KMS-11 (cell line): ENCODE data around the gene LCAT.

Source experiments
- H2AFZ ChIP-seq: fragments of 200-600 bp; sonication (generic); 2 replicates; pipeline ENCODE4 v1.6.1; 2016; ENCODE audit warnings: antibody characterized with exemption, mixed run types, low read depth
- H3K27ac ChIP-seq: fragments of 200-600 bp; sonication (generic); 2 replicates; pipeline ENCODE4 v1.6.1; 2016; ENCODE audit warnings: mild to moderate bottlenecking, mixed run types
- H3K27me3 ChIP-seq: fragments of 200-600 bp; sonication (generic); 2 replicates; pipeline ENCODE4 v1.6.1; 2017; ENCODE audit warnings: mild to moderate bottlenecking, low read depth, mixed run types, moderate library complexity; ENCODE audit not compliant: insufficient read depth
- H3K36me3 ChIP-seq: fragments of 200-600 bp; sonication (generic); 2 replicates; pipeline ENCODE4 v1.6.1; 2017; ENCODE audit warnings: mild to moderate bottlenecking, mixed run types; ENCODE audit not compliant: insufficient read depth
- H3K4me1 ChIP-seq: fragments of 200-600 bp; sonication (generic); 2 replicates; pipeline ENCODE4 v1.6.1; 2016; ENCODE audit warnings: mild to moderate bottlenecking, low read depth, mixed run types; ENCODE audit not compliant: poor library complexity, severe bottlenecking
- H3K4me2 ChIP-seq: fragments of 200-600 bp; sonication (generic); 2 replicates; pipeline ENCODE4 v1.7.0; 2016; ENCODE audit warnings: mild to moderate bottlenecking, mixed run types
- H3K4me3 ChIP-seq: fragments of 200-600 bp; sonication (generic); IDR thresholded peaks from 2 replicates; pipeline ENCODE4 v1.6.1; 2017; ENCODE audit warnings: low read depth, low read length, mixed read lengths; ENCODE audit not compliant: insufficient read depth
- H3K79me2 ChIP-seq: fragments of 200-600 bp; sonication (generic); 2 replicates; pipeline ENCODE4 v1.6.1; 2016; ENCODE audit warnings: low read depth, mixed run types; ENCODE audit not compliant: insufficient read depth
- H3K9ac ChIP-seq: fragments of 200-600 bp; sonication (generic); 2 replicates; pipeline ENCODE4 v1.6.1; 2016; ENCODE audit warnings: mild to moderate bottlenecking, mixed run types
- H4K20me1 ChIP-seq: fragments of 200-600 bp; sonication (generic); 2 replicates; pipeline ENCODE4 v1.6.1; 2016; ENCODE audit warnings: mild to moderate bottlenecking, mixed run types; ENCODE audit not compliant: insufficient read depth
- TF ChIP-seq, protein P1 (sequence below): fragments of 200-600 bp; sonication (generic); conservative IDR thresholded peaks from 2 replicates; pipeline ENCODE4 v1.6.1; 2017; ENCODE audit warnings: low read depth, mild to moderate bottlenecking, antibody characterized with exemption, low read length, moderate library complexity, mixed read lengths

Gene LCAT

DNA sequence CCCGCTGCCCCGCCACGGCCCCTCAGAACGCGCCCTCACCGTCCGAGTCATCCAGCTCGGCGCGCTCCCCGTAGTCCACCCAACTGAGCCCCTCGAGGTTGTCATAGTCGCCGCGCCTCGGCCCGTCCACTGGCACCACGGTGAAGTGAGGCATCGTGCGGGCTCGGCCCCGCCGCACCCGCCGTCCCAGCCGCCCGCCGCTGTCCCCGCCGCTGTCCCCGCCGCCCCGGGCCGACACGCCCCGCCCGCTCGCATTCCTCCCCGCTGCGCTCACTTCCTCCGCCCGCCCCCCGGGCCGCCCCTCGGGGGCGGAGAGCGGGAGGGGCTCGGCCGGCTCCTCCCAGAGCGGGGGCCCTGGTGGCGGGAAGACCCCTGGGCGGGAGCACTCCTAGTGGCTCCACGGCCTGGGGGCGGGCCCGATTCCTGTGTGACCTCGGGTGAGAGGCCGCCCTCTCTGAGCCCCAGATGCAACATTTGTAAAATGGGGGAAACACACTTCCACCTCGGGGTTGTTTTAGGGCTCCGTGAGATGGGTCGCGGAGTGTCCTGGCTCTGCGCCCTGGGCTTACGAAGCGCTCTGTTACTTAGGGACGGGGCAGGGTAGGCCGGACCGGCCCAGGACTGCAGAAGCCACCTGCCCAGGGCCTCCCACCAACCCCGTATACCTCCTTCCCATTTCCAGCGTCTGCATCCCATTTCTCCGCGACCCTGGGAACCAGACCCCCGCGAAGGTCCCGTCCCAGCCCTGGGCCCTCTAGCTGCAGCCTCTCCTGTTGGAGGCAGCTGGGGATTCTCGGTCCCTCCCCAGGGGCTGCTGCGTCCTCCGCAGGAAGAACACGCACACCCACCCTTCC is 24.7 kb upstream of the LCAT start, which contains the start of gene SLC12A4:
TSS of gene SLC12A4 (minus strand) at position 238 of the 854 bp plus-strand sequence. CDS start at position 154, 84 bp downstream.
- Histone ChIP-seq H3K27me3 (no peaks in the 10 kb centered on the region), H3K4me1 (peaks cover 36% of the 10 kb centered on the region), H3K79me2 (no peaks in the 10 kb centered on the region), H3K27ac (no peak within 1 kb of the TSS), H3K9ac (peak within 1 kb of the TSS; percentile 69; the same call in 1 of the 2 replicates), H2AFZ (peak within 1 kb of the TSS; percentile 92), H4K20me1 (no peaks in the 10 kb centered on the region), H3K4me3 (no peak within 1 kb of the TSS), H3K36me3 (no peaks in the 10 kb centered on the region), H3K4me2 (peak within 1 kb of the TSS; percentile 81)
- TF ChIP-seq, protein P1, sequence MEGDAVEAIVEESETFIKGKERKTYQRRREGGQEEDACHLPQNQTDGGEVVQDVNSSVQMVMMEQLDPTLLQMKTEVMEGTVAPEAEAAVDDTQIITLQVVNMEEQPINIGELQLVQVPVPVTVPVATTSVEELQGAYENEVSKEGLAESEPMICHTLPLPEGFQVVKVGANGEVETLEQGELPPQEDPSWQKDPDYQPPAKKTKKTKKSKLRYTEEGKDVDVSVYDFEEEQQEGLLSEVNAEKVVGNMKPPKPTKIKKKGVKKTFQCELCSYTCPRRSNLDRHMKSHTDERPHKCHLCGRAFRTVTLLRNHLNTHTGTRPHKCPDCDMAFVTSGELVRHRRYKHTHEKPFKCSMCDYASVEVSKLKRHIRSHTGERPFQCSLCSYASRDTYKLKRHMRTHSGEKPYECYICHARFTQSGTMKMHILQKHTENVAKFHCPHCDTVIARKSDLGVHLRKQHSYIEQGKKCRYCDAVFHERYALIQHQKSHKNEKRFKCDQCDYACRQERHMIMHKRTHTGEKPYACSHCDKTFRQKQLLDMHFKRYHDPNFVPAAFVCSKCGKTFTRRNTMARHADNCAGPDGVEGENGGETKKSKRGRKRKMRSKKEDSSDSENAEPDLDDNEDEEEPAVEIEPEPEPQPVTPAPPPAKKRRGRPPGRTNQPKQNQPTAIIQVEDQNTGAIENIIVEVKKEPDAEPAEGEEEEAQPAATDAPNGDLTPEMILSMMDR = no peak

DNA sequence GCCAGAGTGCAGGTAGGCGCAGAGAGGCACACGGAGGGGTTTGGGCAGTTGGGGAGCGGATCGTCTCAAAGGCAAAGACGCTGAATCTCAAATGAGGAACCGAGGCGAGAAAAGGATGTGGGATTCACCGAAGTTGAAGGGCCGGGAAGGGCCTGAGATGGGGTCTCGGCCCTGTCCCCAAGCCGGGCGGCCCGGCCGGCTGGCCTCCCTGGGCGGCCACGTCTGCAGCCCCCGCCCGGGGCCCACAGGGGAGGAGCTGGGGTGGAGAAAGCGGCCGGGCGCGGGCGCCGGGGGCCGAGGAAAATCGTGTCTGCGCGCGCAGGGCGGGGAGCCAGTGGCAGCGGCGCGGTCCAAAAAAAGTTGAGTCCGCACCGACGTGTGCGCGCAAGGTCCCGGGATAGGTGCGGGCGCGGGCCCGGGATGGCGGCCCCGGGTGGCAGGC is 24.1 kb upstream of the LCAT start:
- TF ChIP-seq, protein P1 = no peak
- no peaks in the 10 kb centered on the region for H4K20me1 ChIP-seq
- peak overlapping the region; percentile 92 for H2AFZ ChIP-seq
- H3K4me3 ChIP-seq = no peak overlapping the region
- no peaks in the 10 kb centered on the region for H3K79me2 ChIP-seq
- H3K36me3 ChIP-seq = no peaks in the 10 kb centered on the region
- no peaks in the 10 kb centered on the region for H3K27me3 ChIP-seq
- H3K9ac ChIP-seq = peak overlapping the region; percentile 69; the same call in 1 of the 2 replicates
- peaks cover 42% of the 10 kb centered on the region for H3K4me1 ChIP-seq
- peak overlapping the region; percentile 79 for H3K4me2 ChIP-seq
- no peak overlapping the region for H3K27ac ChIP-seq

DNA sequence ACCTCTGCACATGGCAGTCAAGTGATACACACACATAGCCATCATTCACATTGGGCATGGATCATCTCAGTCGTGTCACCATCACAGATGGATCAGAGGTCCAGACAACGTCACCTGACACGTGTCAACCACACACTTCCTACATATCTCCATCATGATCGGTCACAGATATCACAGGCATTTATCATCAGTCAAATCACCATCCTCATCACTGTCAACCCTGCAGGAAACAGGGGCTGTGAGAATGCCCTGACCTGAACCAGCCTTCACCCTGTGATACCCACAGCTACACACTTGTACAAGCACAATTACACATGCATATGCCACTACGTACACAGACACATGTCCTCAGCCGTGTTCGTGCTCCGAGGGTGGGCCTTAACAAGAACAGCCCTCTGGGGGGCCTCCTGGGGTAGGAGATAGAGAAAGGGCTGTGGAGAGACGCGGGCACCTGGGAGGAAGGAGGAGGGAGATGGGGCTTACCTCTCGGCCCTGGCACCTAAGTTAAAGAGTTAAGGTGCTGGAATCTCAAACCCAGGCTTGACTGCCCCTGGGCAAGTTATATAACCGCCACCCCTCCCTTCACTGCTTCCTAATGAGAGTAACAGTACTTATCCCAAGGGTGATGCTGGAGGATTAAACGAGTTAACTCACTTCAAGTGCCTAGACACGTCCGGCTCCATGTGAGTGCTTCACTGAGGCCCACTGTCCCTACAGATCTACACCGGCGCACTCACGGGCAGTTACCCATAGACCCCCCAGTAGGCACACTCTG is 23.4 kb upstream of the LCAT start:
- TF ChIP-seq, protein P1 = no peak
- Histone ChIP-seq H3K4me1 (peaks cover 48% of the 10 kb centered on the region), H4K20me1 (no peaks in the 10 kb centered on the region), H3K9ac (peak overlapping the region; percentile 69; the same call in 1 of the 2 replicates), H3K36me3 (no peaks in the 10 kb centered on the region), H3K4me3 (no peak overlapping the region), H2AFZ (peak overlapping the region; percentile 92), H3K27me3 (no peaks in the 10 kb centered on the region), H3K79me2 (no peaks in the 10 kb centered on the region), H3K27ac (no peak overlapping the region), H3K4me2 (peak overlapping the region; percentile 79)

DNA sequence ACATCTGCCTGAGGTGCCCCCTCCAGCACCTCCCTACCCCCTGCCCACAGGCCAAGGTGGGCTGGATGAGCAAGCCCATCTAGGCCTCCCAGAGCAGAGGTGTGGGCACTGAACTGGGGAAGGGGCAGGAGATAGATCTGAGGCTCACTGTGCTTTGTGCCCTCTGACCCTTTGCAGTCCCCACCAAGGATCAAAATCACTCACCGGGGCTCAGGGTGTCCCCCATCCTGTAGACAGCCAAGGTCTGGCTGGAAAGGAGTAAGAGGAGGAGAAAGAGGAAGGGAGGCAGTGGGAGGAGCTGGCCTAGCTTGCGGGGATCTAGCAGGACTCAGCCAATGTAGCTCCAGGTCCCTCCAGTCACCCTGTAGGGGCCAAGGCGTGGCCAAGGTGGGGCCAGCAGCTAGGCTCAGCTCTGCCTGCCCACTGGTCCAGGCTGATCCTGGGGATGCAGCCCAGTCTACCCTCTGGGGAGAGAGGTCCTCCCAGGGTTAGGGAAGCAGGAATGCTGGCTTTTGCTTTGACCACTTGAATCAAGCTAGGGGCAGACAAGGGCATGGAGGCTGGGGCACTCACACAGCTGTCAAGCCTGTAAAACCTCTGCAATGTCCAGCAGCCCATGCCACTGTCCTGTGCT is 22.7 kb upstream of the LCAT start:
- Histone ChIP-seq H3K4me1 (peaks cover 50% of the 10 kb centered on the region), H3K27me3 (no peaks in the 10 kb centered on the region)

More for the DNA sequence above, 22.7 kb upstream of the LCAT start:
- H2AFZ ChIP-seq = no peak overlapping the region
- no peak overlapping the region for H3K9ac ChIP-seq
- H3K27ac ChIP-seq = no peak overlapping the region
- no peak overlapping the region for H3K4me3 ChIP-seq
- TF ChIP-seq, protein P1 = no peak
- H3K4me2 ChIP-seq = peak overlapping the region; percentile 79; the same call in 1 of the 2 replicates
- H4K20me1 ChIP-seq = no peaks in the 10 kb centered on the region
- H3K36me3 ChIP-seq = no peaks in the 10 kb centered on the region
- H3K79me2 ChIP-seq = no peaks in the 10 kb centered on the region
